ENCODE measurements around the gene NPM3.

The NPM3 gene

DNA sequence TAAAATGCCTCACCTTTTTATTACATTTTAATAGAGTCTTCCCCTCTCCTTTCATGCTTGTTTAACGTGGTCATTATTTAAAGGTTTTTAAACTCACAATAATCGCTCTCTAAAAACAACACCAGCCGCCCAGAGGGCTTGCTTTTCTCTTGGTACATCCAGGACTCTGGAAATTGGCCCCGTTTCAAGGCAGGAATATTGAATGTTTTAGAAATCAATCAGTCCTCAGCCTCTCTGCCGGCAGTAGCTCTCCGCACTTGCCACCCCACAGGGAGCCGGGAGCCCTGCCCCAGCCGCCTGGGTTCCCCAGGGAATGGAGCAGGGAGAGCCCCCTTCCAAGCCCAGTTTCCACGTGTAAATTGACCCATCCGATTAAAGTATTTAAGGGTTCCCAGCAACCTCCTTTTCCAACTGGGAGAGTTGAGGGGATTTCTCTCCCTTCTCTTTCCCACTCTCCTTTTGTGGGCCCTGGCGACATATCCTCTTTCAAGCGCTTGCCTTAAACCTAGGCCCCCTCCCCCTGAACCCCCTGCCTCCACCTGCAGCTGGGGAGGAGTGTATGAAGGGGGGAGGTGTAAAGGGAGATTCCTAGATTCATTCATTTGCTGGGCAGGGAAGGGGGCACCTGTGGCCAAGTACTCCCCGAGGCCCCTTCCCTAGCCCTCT is 9.2 kb downstream of the NPM3 start:
- DNase-seq, result no peak

DNA sequence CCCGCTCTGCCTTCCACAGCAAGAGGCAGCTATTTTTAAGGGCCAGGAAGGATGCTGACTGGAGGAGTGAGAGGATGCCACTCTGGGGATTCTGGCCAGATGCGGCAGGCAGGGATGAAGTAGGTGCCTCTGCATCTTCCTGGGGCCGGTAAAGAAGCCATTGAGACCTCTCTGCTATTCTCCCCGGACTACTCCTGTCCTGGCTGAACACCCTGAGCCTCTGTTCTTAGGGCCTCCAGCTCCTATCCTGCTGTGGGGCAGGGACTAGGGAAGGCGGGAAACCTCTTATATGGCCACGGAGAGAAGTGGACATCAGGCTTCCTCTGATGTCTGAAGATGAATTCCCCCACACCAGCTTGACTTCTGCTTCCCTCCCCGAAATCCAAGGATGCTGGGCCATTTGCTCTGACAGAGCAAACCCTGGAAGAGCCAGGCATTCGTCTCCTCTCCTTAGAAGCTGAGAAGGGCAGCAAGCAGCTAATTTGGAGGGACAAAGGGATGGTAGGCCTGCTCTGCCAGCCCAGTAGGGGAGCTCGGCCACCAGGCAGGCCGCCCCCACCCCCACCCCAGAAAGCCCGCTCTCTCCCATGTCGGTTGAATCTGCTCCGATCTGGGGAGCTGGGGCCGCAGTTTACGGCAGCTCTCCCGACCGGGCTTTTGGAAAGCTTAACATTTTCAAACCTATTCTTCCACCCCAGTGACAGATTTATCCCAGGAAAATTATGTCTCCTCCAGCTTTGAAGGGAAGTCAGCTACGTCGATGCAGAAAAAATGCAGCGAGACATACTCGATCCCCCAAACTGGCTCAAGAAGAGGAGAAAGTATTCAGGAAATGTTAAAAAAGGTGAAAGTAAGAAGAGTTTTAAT is 10.1 kb downstream of the NPM3 start:
- no peak for DNase-seq

- no peak for DNase-seq
These were observed 11.0 kb downstream of the NPM3 start for GRCh38 chr10:101772017-101772894.

- DNase-seq, result no peak
These were observed 11.9 kb downstream of the NPM3 start for GRCh38 chr10:101771380-101771779.

GRCh38 chr10:101770331-101771215 is 12.7 kb downstream of the NPM3 start:
- no peak for DNase-seq

DNA sequence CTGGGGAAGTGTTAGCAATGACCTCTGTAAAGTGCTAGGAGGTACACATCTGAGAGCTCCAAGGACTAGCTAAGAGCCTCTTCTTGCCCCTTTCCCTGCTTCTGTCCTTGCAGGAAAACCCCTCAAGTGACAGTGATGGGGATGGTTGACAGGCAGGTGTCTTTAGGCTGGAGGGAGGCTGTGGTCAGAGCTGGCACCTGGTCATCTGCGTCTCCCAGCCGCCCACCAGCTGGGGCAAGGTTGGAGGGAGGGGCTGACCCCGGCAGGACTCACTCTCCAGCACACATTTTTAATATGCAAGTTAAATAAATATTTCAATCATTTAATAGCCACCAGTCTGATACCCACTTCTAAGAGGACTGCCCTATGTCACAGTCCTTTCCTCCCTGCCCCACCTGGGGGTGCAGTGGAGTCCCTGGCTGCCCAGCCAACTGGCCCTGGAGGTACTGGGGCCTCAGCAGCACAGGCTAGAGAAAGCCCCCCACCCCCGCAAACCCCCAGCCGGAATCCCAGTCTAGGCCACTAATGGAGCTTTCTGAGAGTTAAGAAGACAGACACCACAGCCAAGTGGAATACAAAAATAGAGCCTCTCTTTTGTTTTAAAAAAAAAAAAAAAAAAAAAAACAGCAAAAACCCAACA is 13.6 kb downstream of the NPM3 start:
- DNase-seq, result no peak

- DNase-seq, result no peak
These were observed 14.5 kb downstream of the NPM3 start for GRCh38 chr10:101768791-101769170.

DNA sequence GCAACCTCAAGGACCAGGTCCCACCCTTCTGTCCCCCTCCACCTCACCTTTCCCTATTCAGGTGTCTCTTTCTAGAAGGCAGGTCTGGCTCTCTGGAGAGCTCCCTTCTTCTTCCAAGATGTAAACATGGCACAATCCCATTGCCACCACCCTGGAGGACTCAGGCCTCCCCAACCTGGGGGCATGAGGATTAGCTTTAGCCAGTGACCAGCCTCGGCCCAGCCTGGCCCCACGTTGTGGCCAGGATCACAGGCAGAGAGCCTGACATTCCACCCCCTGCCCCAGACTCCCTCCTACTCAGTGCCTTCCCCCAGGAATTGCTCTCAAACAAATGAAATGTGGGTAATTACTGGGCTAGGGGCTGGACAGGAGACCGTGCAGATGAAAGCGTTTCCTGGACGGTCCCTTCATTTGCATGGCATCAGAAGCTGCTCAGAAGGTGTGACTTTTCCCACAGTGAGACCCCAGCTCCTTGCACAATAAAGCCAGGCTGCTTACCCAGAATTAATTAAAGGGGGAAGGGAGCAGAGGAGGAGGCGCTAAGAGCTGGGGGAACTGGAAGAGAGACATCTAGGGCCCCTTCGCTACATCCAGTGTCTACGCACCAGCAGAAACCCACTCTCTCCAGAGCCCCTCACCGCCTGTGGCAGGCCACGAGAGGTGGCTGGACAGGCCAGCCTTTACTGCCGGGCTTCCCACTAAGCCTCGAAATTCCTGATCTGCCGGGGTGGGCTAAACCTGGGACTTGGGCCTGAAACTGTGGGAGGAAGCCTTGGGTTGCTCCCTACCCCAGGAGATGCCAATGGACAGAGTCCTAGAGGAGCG is 15.1 kb downstream of the NPM3 start:
- DNase-seq, result no peak

- DNase-seq, result no peak
These were observed 15.7 kb downstream of the NPM3 start for GRCh38 chr10:101767600-101767945.

DNA sequence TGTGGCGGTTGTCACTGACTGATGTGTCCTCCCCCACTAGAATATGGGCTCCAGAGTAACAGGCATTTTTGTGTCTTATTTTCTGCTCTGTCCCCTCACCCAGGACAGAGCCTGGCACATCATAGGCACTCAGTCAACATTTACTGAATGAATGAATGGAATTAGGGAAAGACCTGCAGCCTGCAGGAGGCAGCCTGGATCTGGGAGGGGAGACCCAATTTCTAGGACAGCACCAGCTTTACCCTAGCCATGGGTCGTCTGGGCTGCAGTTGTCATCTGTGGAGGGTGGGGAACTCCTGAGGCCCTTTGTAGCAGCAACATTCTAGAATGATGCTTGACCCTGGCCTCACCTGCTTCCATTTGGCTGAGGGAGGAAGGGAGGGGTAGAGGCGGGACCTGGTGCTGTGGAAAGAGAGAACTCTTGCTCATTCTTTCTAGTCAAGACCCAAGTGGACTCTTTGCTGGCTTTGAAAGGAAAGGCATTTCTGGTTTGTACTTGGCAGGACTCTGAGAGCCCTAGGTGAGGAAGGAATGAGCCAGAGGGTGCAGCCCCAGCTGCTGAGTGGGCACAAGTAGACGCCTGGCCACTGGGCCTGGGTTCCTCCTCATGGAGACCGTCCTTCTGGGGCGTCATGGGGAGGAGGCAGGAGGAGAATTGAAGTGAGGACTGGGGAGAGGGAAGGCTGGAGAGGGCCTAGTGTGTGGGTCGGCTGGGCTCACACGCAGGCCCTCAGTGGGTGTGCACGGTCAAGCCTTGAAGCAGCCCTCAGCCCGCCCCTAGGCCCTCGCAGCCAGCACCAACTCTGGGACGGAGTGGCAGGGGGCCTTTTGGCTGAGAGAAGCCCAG is 16.3 kb downstream of the NPM3 start:
- DNase-seq, result no peak

GRCh38 chr10:101766306-101766705 is 16.9 kb downstream of the NPM3 start:
- DNase-seq, result no peak

GRCh38 chr10:101763141-101763846 is 20.0 kb downstream of the NPM3 start:
- no peak for DNase-seq

GRCh38 chr10:101762736-101763135 is 20.5 kb downstream of the NPM3 start:
- DNase-seq, result no peak

DNA sequence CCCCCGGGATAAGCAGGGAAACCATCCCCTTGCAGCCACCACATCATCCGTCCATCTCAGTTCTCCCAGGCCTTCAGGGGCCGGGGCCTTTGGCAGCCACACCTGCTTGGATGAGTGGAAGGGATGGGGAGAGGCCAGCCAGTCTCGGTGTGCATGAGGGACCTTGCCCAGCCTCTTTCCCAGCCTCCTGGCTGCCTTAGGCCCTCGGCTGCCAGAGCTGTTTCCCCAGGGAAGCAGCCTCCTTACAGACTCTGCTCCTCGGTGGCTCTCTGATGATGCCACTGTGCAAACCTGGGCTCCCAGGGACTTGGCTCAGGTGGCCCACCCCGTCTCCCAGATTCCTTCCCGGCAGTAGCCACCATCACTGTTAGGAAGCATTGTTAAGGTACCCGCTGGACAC is 22.0 kb downstream of the NPM3 start:
- no peak for DNase-seq

DNA sequence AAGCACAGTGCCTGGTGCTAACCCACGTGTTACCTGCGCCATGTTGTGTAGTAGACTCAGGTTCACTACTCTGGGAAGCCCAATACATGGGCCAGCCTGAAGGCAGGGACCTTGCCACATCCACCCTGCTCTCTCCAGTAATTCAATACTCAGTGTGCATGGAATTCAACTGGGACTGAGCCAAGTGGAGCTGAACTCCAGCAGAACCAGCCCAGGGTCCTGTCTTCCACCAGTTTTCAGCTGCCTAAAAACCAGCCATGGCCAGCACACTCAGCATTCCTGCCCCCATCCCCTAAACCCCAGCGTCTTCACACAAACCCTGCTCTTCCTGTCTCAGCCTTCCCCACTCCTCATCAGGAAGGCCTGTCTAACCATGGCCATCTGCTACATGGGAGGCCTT is 22.7 kb downstream of the NPM3 start:
- no peak for DNase-seq

- DNase-seq, result no peak
These were observed 23.7 kb downstream of the NPM3 start for GRCh38 chr10:101759309-101760247.

- no peak for DNase-seq
These were observed 24.4 kb downstream of the NPM3 start for GRCh38 chr10:101758858-101759257.

DNA sequence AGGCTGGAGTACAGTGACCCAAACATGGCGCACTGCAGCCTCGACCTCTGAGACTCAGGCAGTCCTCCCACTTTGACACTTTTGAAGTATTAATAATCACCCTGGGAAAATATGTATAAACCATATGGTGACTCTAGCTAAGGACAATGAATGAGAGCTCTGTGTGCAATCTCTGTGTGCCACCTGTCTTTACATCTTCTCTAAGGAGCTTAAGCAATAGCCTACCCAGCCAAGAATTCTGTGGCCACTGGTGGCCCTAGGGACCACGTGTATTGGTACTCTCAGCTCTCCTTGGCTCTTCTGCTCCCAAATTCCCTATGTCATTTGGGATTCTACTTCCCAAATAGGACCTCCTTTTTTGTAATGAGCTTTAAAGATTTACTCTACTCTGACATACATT is 31.0 kb downstream of the NPM3 start:
- DNase-seq, result no peak

Data from KG1 (cell line).